ENCODE data around the gene PALM. TPM values are rescaled to one million over a fixed set of nuclear protein-coding genes. Genes with fewer than 3 reads are reported as not detected.
A peak's percentile ranks its signal among the peaks of the same experiment; 100 is the strongest.
"Not testable (repeated sequence)": the region's sequence is repeated elsewhere in the genome, so short reads cannot be mapped to it uniquely, and the experiment has no call there.

PALM gene
- total and polyA plus RNA-seq, 5 donors: 30.3 to 84.9 (median 41.5) TPM

DNA sequence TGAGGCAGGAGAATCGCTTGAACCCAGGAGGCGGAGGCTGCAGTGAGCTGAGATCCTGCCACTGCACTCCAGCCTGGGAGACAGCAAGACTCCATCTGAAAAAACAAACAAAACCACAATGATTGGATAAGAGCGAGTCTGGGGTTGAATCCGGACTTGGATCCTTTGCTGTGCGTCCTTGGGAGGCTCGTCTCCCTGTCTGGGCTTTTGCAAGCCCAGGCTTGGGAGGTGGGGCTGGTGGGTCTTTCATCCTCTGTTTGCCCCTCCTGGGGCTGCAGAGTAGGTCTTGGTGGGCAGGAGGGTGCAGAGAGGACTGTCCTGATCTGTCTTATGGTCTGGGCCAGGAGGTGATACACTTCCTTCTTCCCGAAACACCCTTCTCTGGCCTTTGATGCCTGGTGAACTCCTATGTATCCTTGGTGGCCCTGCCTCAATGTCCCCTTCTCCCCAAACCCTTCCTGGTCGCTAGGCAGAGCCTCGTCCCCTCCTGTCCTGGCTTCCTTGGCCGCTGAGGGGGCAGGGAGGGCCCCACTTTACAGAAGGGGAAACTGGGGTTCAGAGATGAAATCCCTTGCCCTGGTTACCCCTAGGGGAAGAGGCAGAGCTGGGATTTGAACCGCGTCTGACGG is 16.8 kb downstream of the PALM start:
- H3K4me3 ChIP-seq (ENCODE audit: low read length): no peak overlapping the region
- intact Hi-C loops (cut with DNase I): no loop called here
- H3K27me3 ChIP-seq (ENCODE audit: control insufficient read depth, insufficient read depth): no peaks in the 10 kb centered on the region
- DNase-seq (no peak), ATAC-seq (no peak)
- H3K27ac ChIP-seq (ENCODE audit: low read length): no peak overlapping the region
- 94% methylated on average over 13 of the region's 13 CpGs for WGBS
- H3K9me3 ChIP-seq (ENCODE audit: control insufficient read depth, low read length): no peaks in the 10 kb centered on the region
- H3K4me1 ChIP-seq (ENCODE audit: control insufficient read depth, insufficient read depth, low read length): no peaks in the 10 kb centered on the region

DNA sequence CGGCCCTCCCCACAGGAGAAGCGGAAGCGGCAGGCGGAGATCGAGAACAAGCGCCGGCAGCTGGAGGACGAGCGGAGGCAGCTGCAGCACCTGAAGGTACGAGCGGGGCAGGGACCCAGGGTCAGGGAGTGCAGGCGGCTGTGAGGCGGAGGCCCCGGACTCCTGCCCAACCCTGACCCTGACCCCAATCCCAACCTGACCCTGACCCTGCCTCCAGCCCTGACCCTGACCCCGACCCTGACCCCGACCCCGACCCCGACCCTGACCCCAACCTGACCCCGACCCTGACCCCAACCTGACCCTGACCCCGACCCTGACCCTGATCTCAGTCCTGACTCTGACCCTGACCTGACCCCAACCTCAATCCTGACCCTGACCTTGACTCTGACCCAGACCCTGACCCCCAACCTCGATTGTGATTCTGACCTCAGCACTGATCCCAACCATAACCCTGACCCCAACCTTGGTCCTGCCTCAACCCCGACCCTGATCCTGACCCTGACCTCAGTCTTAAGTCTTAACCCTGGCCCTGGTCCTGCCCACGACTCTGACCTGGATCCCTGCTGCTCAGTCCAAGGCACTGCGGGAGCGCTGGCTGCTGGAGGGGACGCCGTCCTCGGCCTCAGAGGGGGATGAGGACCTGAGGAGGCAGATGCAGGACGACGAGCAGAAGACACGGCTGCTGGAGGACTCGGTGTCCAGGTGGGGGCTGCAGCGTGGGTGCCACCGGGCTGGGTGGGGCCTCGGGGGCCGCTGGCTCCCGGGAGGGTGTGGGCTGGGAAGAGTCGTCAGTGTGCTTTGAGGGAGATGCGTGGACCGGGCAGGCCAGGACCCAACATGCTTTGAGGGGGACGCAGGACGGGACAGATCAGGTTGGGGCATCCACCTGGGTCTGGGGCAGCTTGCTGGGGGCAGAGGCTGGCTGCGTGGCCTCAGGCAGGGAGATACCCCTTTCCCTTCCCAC is 18.5 kb downstream of the PALM start:
- 71% methylated on average over 43 of the region's 43 CpGs for WGBS
- Histone ChIP-seq H3K9me3 (ENCODE audit: control insufficient read depth, low read length) (no peaks in the 10 kb centered on the region), H3K27me3 (ENCODE audit: control insufficient read depth, insufficient read depth) (no peaks in the 10 kb centered on the region), H3K27ac (ENCODE audit: low read length) (peak overlapping the region; percentile 62), H3K4me1 (ENCODE audit: control insufficient read depth, insufficient read depth, low read length) (no peaks in the 10 kb centered on the region), H3K4me3 (ENCODE audit: low read length) (no peak overlapping the region)
- ATAC-seq: peak; percentile 1 to 6
- no peak for DNase-seq
- intact Hi-C loops (cut with DNase I): no loop called here

DNA sequence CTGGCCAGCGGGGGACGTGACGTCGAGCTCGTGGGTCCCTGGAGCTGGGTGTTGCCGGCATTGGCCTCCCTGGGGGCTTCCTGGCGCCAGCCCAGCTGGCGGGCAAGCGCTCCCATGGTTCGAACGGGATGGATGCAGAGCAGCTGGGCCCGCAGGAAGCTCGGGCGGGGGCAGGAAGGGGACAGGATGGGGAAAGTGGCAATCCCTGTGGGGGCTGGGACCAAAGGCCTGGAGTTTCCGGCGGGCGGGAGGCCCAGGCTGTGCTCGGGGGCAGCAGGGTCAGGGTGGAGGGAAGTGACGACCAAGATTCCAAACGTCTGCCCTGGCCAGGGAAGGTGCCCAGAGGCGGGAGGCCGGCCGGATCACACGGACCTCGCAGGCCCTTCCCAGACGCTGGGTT is 19.3 kb downstream of the PALM start:
- no peaks in the 10 kb centered on the region for H3K9me3 ChIP-seq (ENCODE audit: control insufficient read depth, low read length)
- ATAC-seq (peak; percentile 90), DNase-seq (peak; percentile 92 to 96 (median 93))
- no peaks in the 10 kb centered on the region for H3K4me1 ChIP-seq (ENCODE audit: control insufficient read depth, insufficient read depth, low read length)
- intact Hi-C loops (cut with DNase I): no loop called here
- 33% methylated on average over 26 of the region's 26 CpGs for WGBS
- peak overlapping the region; percentile 62 for H3K27ac ChIP-seq (ENCODE audit: low read length)
- H3K27me3 ChIP-seq (ENCODE audit: control insufficient read depth, insufficient read depth): no peaks in the 10 kb centered on the region
- no peak overlapping the region for H3K4me3 ChIP-seq (ENCODE audit: low read length)

DNA sequence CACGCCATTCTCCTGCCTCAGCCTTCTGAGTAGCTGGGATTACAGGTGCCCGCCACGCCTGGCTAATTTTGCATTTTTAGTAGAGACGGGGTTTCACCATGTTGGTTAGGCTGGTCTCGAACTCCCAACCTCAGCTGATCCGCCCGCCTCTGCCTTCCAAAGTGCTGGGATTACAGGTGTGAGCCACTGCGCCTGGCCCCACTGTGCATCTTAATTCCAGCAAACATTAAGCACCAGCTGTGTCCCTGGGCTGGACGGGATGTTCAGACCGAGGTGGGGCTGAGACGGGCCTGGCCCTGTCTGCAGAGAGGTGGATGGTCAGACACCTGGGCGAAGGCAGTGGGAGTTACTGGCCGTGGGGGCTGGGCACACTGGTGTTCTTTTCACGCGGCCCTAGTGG is 20.8 kb downstream of the PALM start:
- intact Hi-C loops (cut with DNase I); H3K4me1 ChIP-seq (ENCODE audit: control insufficient read depth, insufficient read depth, low read length); H3K9me3 ChIP-seq (ENCODE audit: control insufficient read depth, low read length); DNase-seq; ATAC-seq; H3K27ac ChIP-seq (ENCODE audit: low read length); H3K4me3 ChIP-seq (ENCODE audit: low read length); H3K27me3 ChIP-seq (ENCODE audit: control insufficient read depth, insufficient read depth): not testable (repeated sequence)
- WGBS: 82% methylated on average over 15 of the region's 15 CpGs

DNA sequence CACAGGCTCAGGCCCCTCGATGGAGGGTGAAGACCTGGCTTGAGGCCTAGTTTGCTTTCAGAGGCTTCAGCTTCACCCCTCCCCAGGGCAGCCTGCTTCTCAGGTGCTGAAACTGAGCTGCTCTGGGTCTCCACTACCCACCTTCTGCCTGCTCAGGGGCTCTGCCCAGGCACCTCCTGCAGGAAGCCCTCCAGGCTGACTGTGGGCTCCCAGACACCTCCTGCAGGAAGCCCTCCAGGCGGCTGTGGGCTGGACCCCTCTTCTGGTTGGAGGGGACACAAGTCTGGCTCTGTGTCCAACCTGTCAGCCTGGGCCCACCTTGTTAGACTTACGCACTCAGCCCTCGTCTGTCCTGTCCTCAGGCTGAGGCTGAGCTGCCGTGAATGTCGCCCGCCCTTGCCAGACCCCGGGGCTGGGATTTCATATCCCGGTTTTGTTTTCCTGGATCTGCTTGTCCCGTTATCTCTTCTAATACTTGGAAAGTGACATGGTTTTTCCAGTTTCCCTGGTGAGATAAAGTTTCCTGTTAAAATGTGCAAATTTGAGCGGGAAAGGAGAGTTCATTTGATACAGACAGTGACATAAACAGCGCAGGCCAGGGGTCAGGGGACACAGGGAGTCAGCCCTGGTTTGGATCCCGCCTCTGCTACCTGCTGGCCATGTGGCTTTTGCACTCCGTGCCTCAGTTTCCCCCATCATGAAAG is 21.4 kb downstream of the PALM start:
- Histone ChIP-seq H3K27ac (ENCODE audit: low read length) (peak overlapping the region; percentile 30), H3K27me3 (ENCODE audit: control insufficient read depth, insufficient read depth) (no peaks in the 10 kb centered on the region), H3K9me3 (ENCODE audit: control insufficient read depth, low read length) (no peaks in the 10 kb centered on the region), H3K4me1 (ENCODE audit: control insufficient read depth, insufficient read depth, low read length) (no peaks in the 10 kb centered on the region), H3K4me3 (ENCODE audit: low read length) (no peak overlapping the region)
- 48% methylated on average over 14 of the region's 14 CpGs for WGBS
- peak in 1 of 2 donors; percentile 35 for ATAC-seq
- peak in 1 of 3 donors; percentile 77 for DNase-seq
- intact Hi-C loops (cut with DNase I): loop anchor here in 1 of 4 donors (5.0 kb wide), 1 partner anchor 63 kb away; no protein-coding TSS in a partner anchor

DNA sequence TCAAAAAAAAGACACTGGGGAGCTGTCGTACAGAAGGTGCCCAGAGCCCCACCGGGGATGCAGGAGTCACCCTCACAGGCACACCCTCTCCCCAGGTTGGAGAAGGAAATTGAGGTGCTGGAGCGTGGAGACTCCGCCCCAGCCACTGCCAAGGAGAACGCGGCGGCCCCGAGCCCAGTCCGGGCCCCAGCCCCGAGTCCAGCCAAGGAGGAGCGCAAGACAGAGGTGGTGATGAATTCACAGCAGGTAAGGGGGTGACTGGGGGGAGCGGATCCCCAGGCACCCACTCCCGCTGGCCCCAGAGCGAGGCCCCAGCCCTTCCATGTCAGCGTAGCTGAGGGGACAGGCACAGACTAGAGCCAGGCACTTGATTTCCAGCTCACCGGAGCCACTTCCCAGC is 22.3 kb downstream of the PALM start:
- Histone ChIP-seq H3K4me1 (ENCODE audit: control insufficient read depth, insufficient read depth, low read length) (no peaks in the 10 kb centered on the region), H3K27ac (ENCODE audit: low read length) (no peak overlapping the region), H3K9me3 (ENCODE audit: control insufficient read depth, low read length) (no peaks in the 10 kb centered on the region), H3K27me3 (ENCODE audit: control insufficient read depth, insufficient read depth) (no peaks in the 10 kb centered on the region), H3K4me3 (ENCODE audit: low read length) (no peak overlapping the region)
- DNase-seq (no peak), ATAC-seq (no peak)
- intact Hi-C loops (cut with DNase I): loop anchor here in 1 of 4 donors (5.0 kb wide), 1 partner anchor 64 kb away; no protein-coding TSS in a partner anchor
- 90% methylated on average over 16 of the region's 16 CpGs for WGBS

DNA sequence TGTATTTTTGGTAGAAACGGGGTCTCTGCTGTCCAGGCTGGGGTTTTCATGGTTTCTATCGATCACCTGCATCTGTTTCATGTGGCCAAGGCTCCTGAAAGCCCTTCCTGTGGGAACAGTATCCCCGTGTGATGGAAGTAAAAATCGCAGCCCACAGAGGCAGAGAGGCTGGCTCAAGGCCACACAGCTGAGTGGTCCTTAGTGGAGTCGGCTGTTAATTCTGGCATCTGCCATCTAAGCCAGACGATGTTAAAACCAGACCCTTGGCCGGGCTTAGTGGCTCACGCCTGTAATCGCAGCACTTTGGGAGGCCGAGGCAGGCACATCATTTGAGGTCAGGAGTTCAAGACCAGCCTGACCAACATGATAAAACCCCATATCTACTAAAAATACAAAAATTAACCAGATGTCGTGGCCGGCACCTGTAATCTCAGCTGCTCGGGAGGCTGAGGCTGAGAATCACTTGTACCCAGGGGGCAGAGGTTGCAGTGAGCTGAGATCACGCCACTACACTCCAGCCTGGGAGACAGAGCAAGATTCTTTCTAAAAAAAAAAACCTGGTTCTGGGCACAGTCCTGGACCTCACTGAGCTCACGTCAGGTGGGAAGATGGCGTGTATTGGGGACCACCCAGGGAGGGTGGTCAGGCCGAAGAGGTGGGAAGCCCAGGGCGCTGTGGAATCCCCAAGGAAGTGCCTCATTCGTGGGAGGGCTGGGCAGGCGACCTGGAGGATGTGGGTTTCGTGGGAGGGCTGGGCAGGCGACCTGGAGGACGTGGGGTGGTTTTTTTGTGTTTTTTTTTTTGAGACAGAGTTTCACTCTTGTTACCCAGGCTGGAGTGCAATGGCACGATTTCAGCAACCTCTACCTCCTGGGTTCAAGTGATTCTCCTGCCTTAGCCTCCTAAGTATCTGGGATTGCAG is 23.7 kb downstream of the PALM start:
- DNase-seq: no peak
- no peaks in the 10 kb centered on the region for H3K9me3 ChIP-seq (ENCODE audit: control insufficient read depth, low read length)
- WGBS: 75% methylated on average over 24 of the region's 24 CpGs

DNA sequence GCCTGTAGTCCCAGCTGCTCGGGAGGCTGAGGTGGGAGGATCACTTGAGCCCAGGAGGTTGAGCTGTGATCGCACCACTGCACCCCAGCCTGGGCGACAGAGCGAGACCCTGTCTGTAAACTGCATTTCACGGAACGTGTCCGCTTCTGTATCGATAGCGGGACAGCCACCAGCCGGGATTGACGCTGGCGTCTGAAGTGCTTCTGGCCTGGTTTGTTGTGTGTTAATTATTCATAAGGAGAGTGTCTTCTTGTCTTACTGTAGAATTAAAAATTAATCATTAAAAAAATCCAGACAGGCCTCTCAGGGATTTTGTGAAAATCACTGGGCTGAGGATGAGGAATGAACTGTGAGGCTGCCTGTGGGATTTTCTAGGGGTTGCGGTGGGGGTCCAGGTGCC is 26.0 kb downstream of the PALM start:
- intact Hi-C loops (cut with DNase I): loop anchor here (2.0 to 5.0 kb wide), 2 partner anchors 67 to 70 kb away; no protein-coding TSS in a partner anchor
- no peak for ATAC-seq
- no peak overlapping the region for H3K27ac ChIP-seq (ENCODE audit: low read length)
- H3K4me1 ChIP-seq (ENCODE audit: control insufficient read depth, insufficient read depth, low read length): no peaks in the 10 kb centered on the region
- 95% methylated on average over 13 of the region's 13 CpGs for WGBS
- no peak overlapping the region for H3K4me3 ChIP-seq (ENCODE audit: low read length)
- H3K9me3 ChIP-seq (ENCODE audit: control insufficient read depth, low read length): no peaks in the 10 kb centered on the region
- DNase-seq: no peak
- no peaks in the 10 kb centered on the region for H3K27me3 ChIP-seq (ENCODE audit: control insufficient read depth, insufficient read depth)

More for the DNA sequence above, 23.7 kb downstream of the PALM start:
- intact Hi-C loops (cut with DNase I): loop anchor here in 1 of 4 donors (5.0 kb wide), 1 partner anchor 65 kb away; no protein-coding TSS in a partner anchor
- no peaks in the 10 kb centered on the region for H3K4me1 ChIP-seq (ENCODE audit: control insufficient read depth, insufficient read depth, low read length)
- no peak overlapping the region for H3K27ac ChIP-seq (ENCODE audit: low read length)
- H3K4me3 ChIP-seq (ENCODE audit: low read length): no peak overlapping the region
- no peaks in the 10 kb centered on the region for H3K27me3 ChIP-seq (ENCODE audit: control insufficient read depth, insufficient read depth)
- no peak for ATAC-seq

DNA sequence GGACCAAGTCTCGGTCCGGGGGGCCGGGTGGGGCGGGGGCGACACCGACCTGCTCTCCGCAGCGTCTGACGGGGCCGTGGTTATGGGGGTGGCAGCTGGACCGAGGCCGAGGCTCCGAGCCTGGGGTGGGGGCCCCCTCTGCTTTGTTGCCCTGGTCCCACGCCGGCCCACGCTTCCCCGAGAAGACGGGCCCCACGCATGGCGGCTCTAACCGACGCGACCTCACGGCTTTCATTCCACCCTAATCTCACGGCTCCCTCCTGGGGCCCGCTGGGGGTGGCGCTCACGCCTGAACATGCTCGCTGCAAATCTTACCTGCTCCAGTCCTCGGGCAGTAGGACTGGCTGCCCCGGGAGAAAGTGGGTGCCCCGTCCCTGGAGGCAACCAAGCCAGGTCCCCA is 27.4 kb downstream of the PALM start:
- Histone ChIP-seq H3K27ac (ENCODE audit: low read length) (no peak overlapping the region), H3K9me3 (ENCODE audit: control insufficient read depth, low read length) (no peaks in the 10 kb centered on the region), H3K4me1 (ENCODE audit: control insufficient read depth, insufficient read depth, low read length) (no peaks in the 10 kb centered on the region), H3K4me3 (ENCODE audit: low read length) (no peak overlapping the region), H3K27me3 (ENCODE audit: control insufficient read depth, insufficient read depth) (no peaks in the 10 kb centered on the region)
- DNase-seq (no peak), ATAC-seq (no peak)
- intact Hi-C loops (cut with DNase I): no loop called here
- WGBS: 91% methylated on average over 32 of the region's 32 CpGs

DNA sequence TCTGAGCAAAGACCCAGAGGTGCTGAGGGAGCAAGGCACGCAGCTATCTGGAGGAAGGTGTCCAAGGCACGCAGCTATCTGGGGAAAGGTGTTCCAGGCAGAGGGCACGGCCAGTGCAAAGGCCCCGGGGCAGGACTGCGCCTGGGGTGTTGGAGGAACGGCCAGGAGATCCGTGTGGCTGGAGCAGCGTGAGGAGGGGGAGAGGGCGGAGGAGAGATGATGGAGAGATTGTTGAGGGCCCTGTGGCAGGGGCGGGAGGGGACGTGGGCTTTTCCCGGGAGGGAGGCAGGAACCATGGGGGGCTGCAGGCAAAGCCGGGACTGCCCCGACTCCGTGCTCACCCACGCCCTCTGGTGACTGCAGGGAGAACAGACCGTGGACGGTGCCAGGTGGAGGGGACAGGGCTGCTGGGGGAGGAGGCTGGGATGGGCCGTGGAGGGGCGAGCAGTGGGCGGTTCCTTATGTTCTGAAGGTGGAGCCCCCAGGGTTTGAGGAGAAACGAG is 28.9 kb downstream of the PALM start:
- H3K4me1 ChIP-seq (ENCODE audit: control insufficient read depth, insufficient read depth, low read length): no peaks in the 10 kb centered on the region
- H3K27ac ChIP-seq (ENCODE audit: low read length): no peak overlapping the region
- peak in 1 of 3 donors; percentile 84 for DNase-seq
- no peaks in the 10 kb centered on the region for H3K27me3 ChIP-seq (ENCODE audit: control insufficient read depth, insufficient read depth)
- no peak overlapping the region for H3K4me3 ChIP-seq (ENCODE audit: low read length)
- intact Hi-C loops (cut with DNase I): no loop called here
- 39% methylated on average over 22 of the region's 22 CpGs for WGBS
- peak; percentile 34 to 53 for ATAC-seq
- H3K9me3 ChIP-seq (ENCODE audit: control insufficient read depth, low read length): no peaks in the 10 kb centered on the region
